ENCODE data around the gene TSPEAR. TPM values are rescaled to one million over a fixed set of nuclear protein-coding genes. Genes with fewer than 3 reads are reported as not detected.

Gene TSPEAR
- polyA plus RNA-seq, 1 of the 3 experiments (the other 2 are of a cell fraction): 0.08 TPM

GRCh38 chr21:44695184-44695583 is 16.2 kb downstream of the TSPEAR start:
- Histone ChIP-seq H3K79me2 (ENCODE audit: insufficient read depth) (no peaks in the 10 kb centered on the region), H3F3A (replicated peaks; ENCODE audit: insufficient read depth) (no peaks in the 10 kb centered on the region), H3K27ac (ENCODE audit: low read depth in 2 of 2, low read length in 1 of 2) (no peak overlapping the region), H3K4me3 (ENCODE audit: low read depth in 2 of 2, low read length in 1 of 2) (no peak overlapping the region), H3K9me3 (0 out of 2 replicates have a peak, but pooled peaks cover 18% of the 10 kb centered on the region), H4K20me1 (ENCODE audit: insufficient read depth) (no peaks in the 10 kb centered on the region), H3K9ac (no peak overlapping the region), H3K27me3 (ENCODE audit: insufficient read depth) (peaks cover 42% of the 10 kb centered on the region), H2AFZ (ENCODE audit: low read depth) (no peak overlapping the region), H3K4me2 (no peak overlapping the region), H3K9me2 (no peaks in the 10 kb centered on the region), H3K4me1 (ENCODE audit: control insufficient read depth in 1 of 2, insufficient read depth in 2 of 2, low read depth in 1 of 2, low read length in 1 of 2) (no peaks in the 10 kb centered on the region; a peak in 1 of 4 replicates), H3K36me3 (replicated peaks in 1 of 2; ENCODE audit: control insufficient read depth in 1 of 2, insufficient read depth in 2 of 2, low read length in 1 of 2) (no peaks in the 10 kb centered on the region)
- ChIA-PET CTCF (no interaction called here), POLR2A (no interaction called here)
- 7% methylated on average over 7 of the region's 8 CpGs for WGBS (ENCODE audit: low lambda C conversion rate)
- no peak for DNase-seq
- TF ChIP-seq, protein P1, sequence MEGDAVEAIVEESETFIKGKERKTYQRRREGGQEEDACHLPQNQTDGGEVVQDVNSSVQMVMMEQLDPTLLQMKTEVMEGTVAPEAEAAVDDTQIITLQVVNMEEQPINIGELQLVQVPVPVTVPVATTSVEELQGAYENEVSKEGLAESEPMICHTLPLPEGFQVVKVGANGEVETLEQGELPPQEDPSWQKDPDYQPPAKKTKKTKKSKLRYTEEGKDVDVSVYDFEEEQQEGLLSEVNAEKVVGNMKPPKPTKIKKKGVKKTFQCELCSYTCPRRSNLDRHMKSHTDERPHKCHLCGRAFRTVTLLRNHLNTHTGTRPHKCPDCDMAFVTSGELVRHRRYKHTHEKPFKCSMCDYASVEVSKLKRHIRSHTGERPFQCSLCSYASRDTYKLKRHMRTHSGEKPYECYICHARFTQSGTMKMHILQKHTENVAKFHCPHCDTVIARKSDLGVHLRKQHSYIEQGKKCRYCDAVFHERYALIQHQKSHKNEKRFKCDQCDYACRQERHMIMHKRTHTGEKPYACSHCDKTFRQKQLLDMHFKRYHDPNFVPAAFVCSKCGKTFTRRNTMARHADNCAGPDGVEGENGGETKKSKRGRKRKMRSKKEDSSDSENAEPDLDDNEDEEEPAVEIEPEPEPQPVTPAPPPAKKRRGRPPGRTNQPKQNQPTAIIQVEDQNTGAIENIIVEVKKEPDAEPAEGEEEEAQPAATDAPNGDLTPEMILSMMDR (IDR thresholded peaks at IDR 0.05): no peak
- TF ChIP-seq SIN3A (IDR thresholded peaks at IDR 0.05; ENCODE audit: borderline replicate concordance, low read depth, low read length) (no peak), MAX (IDR thresholded peaks at IDR 0.05; ENCODE audit: low read depth) (no peak), GATA2 (CRISPR knock-in tag; IDR thresholded peaks at IDR 0.05) (no peak), YY1 (IDR thresholded peaks at IDR 0.05; ENCODE audit: low read depth) (no peak), FOXM1 (IDR thresholded peaks at IDR 0.05; ENCODE audit: low read depth) (no peak), JUND (IDR thresholded peaks at IDR 0.05) (no peak), MXI1 (IDR thresholded peaks at IDR 0.05; ENCODE audit: low read depth, low read length) (no peak), RCOR1 (IDR thresholded peaks at IDR 0.05; ENCODE audit: low read length) (no peak), RXRA (IDR thresholded peaks at IDR 0.05; ENCODE audit: borderline replicate concordance, low read depth) (no peak), MEF2A (IDR thresholded peaks at IDR 0.05; ENCODE audit: borderline replicate concordance, low read depth) (no peak), IRF3 (IDR thresholded peaks at IDR 0.05; ENCODE audit: low read depth, low read length) (no peak), NFIC (IDR thresholded peaks at IDR 0.05; ENCODE audit: borderline replicate concordance) (no peak), USF1 (IDR thresholded peaks at IDR 0.05; ENCODE audit: borderline replicate concordance, low read depth) (no peak), RAD21 (IDR thresholded peaks at IDR 0.05; ENCODE audit: low read length) (no peak), FOSL2 (IDR thresholded peaks at IDR 0.05; ENCODE audit: borderline replicate concordance, low read depth) (no peak), CHD2 (IDR thresholded peaks at IDR 0.05; ENCODE audit: low read length, partially characterized antibody) (no peak), RFX5 (IDR thresholded peaks at IDR 0.05; ENCODE audit: low read length) (no peak), ELF1 (IDR thresholded peaks at IDR 0.05) (no peak)
- TF ChIP-seq, protein P2, sequence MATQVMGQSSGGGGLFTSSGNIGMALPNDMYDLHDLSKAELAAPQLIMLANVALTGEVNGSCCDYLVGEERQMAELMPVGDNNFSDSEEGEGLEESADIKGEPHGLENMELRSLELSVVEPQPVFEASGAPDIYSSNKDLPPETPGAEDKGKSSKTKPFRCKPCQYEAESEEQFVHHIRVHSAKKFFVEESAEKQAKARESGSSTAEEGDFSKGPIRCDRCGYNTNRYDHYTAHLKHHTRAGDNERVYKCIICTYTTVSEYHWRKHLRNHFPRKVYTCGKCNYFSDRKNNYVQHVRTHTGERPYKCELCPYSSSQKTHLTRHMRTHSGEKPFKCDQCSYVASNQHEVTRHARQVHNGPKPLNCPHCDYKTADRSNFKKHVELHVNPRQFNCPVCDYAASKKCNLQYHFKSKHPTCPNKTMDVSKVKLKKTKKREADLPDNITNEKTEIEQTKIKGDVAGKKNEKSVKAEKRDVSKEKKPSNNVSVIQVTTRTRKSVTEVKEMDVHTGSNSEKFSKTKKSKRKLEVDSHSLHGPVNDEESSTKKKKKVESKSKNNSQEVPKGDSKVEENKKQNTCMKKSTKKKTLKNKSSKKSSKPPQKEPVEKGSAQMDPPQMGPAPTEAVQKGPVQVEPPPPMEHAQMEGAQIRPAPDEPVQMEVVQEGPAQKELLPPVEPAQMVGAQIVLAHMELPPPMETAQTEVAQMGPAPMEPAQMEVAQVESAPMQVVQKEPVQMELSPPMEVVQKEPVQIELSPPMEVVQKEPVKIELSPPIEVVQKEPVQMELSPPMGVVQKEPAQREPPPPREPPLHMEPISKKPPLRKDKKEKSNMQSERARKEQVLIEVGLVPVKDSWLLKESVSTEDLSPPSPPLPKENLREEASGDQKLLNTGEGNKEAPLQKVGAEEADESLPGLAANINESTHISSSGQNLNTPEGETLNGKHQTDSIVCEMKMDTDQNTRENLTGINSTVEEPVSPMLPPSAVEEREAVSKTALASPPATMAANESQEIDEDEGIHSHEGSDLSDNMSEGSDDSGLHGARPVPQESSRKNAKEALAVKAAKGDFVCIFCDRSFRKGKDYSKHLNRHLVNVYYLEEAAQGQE (IDR thresholded peaks at IDR 0.05; ENCODE audit: low read depth, low read length): no peak

Measured in SK-N-SH (cell line).